HepG2 (cell line): ENCODE data around the gene DCTN1. TPM values are rescaled to one million over a fixed set of nuclear protein-coding genes. Genes with fewer than 3 reads are reported as not detected.
A peak's percentile ranks its signal among the peaks of the same experiment; 100 is the strongest.

Experiments
- ATF1 ChIP-seq: IDR thresholded peaks from 2 replicates; pipeline ENCODE4 v1.6.1; 2016; ENCODE audit warnings: mild to moderate bottlenecking, control low read depth
- BRF2 ChIP-seq: sonication (generic); formaldehyde crosslinking; IDR thresholded peaks from 2 replicates; pipeline ENCODE4 v1.8.1; 2022; ENCODE audit warnings: mild to moderate bottlenecking, missing genetic modification reagents
- CBX5 ChIP-seq: sonication (generic); formaldehyde crosslinking; IDR thresholded peaks from 2 replicates; pipeline ENCODE4 v1.4.0; 2020; ENCODE audit warnings: missing genetic modification reagents, borderline replicate concordance
- EED ChIP-seq: sonication (generic); formaldehyde crosslinking; IDR thresholded peaks from 2 replicates; pipeline ENCODE4 v1.5.0; 2020; ENCODE audit warnings: mild to moderate bottlenecking, missing genetic modification reagents
- ELF1 ChIP-seq: sonication (generic); formaldehyde crosslinking; IDR thresholded peaks from 2 replicates; pipeline ENCODE4 v1.4.0; 2020; ENCODE audit warnings: missing genetic modification reagents
- GLMP ChIP-seq: sonication (generic); formaldehyde crosslinking; IDR thresholded peaks from 2 replicates; pipeline ENCODE4 v1.9.0; 2021; ENCODE audit warnings: missing genetic modification reagents, mild to moderate bottlenecking, borderline replicate concordance
- GRHL1 ChIP-seq: sonication (generic); formaldehyde crosslinking; conservative IDR thresholded peaks from 2 replicates; pipeline ENCODE4 v1.8.0; 2022; ENCODE audit warnings: missing genetic modification reagents
- HBP1 ChIP-seq: IDR thresholded peaks from 2 replicates; pipeline ENCODE4 v1.6.1; 2016; ENCODE audit warnings: low read depth, control low read depth
- KAT2B ChIP-seq: fragments of 150-350 bp; IDR thresholded peaks from 2 replicates; pipeline ENCODE4 v1.6.1; 2014; ENCODE audit warnings: low read depth, low read length, borderline replicate concordance
- KDM5A ChIP-seq: fragments of 200-600 bp; sonication (generic); IDR thresholded peaks from 2 replicates; pipeline ENCODE4 v1.7.0; 2018; ENCODE audit warnings: antibody characterized with exemption, mild to moderate bottlenecking, low read length, borderline replicate concordance
- NR1H2 ChIP-seq: sonication (generic); formaldehyde crosslinking; IDR thresholded peaks from 2 replicates; pipeline ENCODE4 v1.8.1; 2022; ENCODE audit warnings: low read depth, missing genetic modification reagents, borderline replicate concordance
- RAD51 ChIP-seq: fragments of 450-650 bp; IDR thresholded peaks from 2 replicates; pipeline ENCODE4 v1.6.1; 2016; ENCODE audit warnings: borderline replicate concordance
- RFXAP ChIP-seq: sonication (generic); formaldehyde crosslinking; IDR thresholded peaks from 2 replicates; pipeline ENCODE4 v1.4.0; 2020; ENCODE audit warnings: missing genetic modification reagents, borderline replicate concordance
- ZBTB20 ChIP-seq: sonication (generic); formaldehyde crosslinking; IDR thresholded peaks from 2 replicates; pipeline ENCODE4 v1.8.1; 2023; ENCODE audit warnings: missing genetic modification reagents, low read depth, mild to moderate bottlenecking, borderline replicate concordance
- ZMYM4 ChIP-seq: sonication (generic); formaldehyde crosslinking; IDR thresholded peaks from 2 replicates; pipeline ENCODE4 v1.8.1; 2023; ENCODE audit warnings: mild to moderate bottlenecking, missing genetic modification reagents
- ZNF530 ChIP-seq: sonication (generic); formaldehyde crosslinking; IDR thresholded peaks from 2 replicates; pipeline ENCODE4 v1.5.0; 2020; ENCODE audit warnings: low read depth, mild to moderate bottlenecking, missing genetic modification reagents
- ZNF563 ChIP-seq: sonication (generic); formaldehyde crosslinking; IDR thresholded peaks from 2 replicates; pipeline ENCODE4 v1.8.0; 2022; ENCODE audit warnings: mild to moderate bottlenecking, moderate library complexity, missing genetic modification reagents
- ZNF691 ChIP-seq: sonication (generic); formaldehyde crosslinking; IDR thresholded peaks from 2 replicates; pipeline ENCODE4 v1.4.0; 2020; ENCODE audit warnings: missing genetic modification reagents, low read depth, mild to moderate bottlenecking, borderline replicate concordance
- ZNF841 ChIP-seq: sonication (generic); formaldehyde crosslinking; IDR thresholded peaks from 2 replicates; pipeline ENCODE4 v1.8.1; 2023; ENCODE audit warnings: missing genetic modification reagents, borderline replicate concordance
- polyA plus RNA-seq, 8 experiments: library from polyadenylated mRNA; depleted of rRNA in 3 of 8; stranded (reverse) in 7 of 8; unstranded in 1 of 8; fragments of >200 nt; fragmentation: Illumina TruSeq in 4 of 8; extraction: Trizol in 4 of 8; gene quantifications; 2 replicates each; pipeline versions ENCODE4 v1.2.1 to v1.2.3, GENCODE V29; 2011 to 2016; ENCODE audit warnings: low read depth in 4 of 8, missing spikeins in 1 of 8, mixed read lengths in 1 of 8; ENCODE audit not compliant: insufficient read depth in 1 of 8
- total RNA-seq, 5 experiments: library from RNA; depleted of rRNA; stranded (reverse); fragments of >200 nt; fragmentation: Illumina TruSeq; extraction: Trizol; gene quantifications; 2 replicates each; pipeline ENCODE4 v1.2.3, GENCODE V29; 2016; ENCODE audit warnings: low read depth in 1 of 5
- TF ChIP-seq, protein P1 (sequence below): sonication (generic); formaldehyde crosslinking; IDR thresholded peaks from 2 replicates; pipeline ENCODE4 v1.5.0; 2020; ENCODE audit warnings: mild to moderate bottlenecking, missing genetic modification reagents, borderline replicate concordance

The DCTN1 gene
- total and polyA plus RNA-seq, 2 of the 13 experiments (the other 11 are each of a cell fraction or from before 2014, with no cell fraction given), result 73.2 to 122 TPM

DNA sequence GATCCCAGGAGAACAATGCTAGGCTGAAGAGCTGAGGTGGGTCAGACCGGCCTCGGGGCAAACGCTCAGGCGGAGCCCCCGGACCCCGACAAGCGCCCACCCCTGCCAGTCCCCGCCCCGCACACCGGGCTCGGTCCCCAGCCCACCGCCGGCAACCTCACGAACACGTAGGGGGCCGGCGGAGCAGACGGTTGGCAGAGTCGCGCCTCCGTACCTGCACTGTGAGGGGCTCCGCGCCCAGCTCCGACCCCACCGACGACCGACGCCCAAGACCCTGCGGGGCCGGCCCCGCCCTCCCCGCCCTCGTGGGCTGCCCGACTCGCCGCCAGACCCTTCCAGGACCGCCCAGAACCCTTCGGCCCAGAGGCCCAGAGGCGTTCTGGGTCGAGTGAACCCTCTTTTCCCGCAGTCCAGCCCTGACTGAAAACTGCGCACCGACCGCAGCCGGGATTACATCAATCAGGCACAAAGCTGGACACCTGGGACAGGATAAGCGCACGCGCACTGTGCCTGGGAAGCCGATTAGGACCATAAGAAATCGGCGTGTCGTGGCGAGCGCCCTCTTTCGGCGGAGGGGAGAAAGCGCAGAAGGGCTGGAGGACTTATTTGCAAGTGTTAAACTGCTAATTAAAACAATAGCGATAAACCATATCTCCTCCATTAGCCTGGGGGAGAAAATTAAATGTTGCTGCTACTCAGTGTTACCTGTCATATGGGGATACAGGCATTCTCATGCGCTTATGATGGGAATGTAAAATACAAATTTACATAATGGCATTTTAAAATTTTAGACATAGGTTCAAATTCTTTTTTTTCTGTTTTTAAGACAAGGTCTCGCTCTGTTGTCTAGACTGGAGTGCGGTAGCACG, 11.7 kb upstream of the DCTN1 start (continued):
- TF ChIP-seq ZNF563 (CRISPR knock-in tag) (no peak), KDM5A (peak; percentile 93), RFXAP (CRISPR knock-in tag) (no peak; the same call in 1 of the 2 replicates), ATF1 (no peak), ZNF691 (CRISPR knock-in tag) (no peak), GRHL1 (CRISPR knock-in tag) (no peak), HBP1 (CRISPR knock-in tag) (peak; percentile 47; the same call in 1 of the 2 replicates), RAD51 (no peak), EED (CRISPR knock-in tag) (no peak), BRF2 (peak; percentile 76; the same call in 1 of the 2 replicates), GLMP (CRISPR knock-in tag) (no peak), ZNF530 (CRISPR knock-in tag) (no peak), CBX5 (CRISPR knock-in tag) (peak; percentile 19; the same call in 1 of the 2 replicates), KAT2B (no peak), ZNF841 (CRISPR knock-in tag) (no peak), ZBTB20 (CRISPR knock-in tag) (no peak), ELF1 (CRISPR knock-in tag) (peak; percentile 60; the same call in 1 of the 2 replicates), ZMYM4 (peak; percentile 82), NR1H2 (0 out of 2 replicates have a peak, but pooled peaks have one; percentile 44)
- TF ChIP-seq, protein P1, sequence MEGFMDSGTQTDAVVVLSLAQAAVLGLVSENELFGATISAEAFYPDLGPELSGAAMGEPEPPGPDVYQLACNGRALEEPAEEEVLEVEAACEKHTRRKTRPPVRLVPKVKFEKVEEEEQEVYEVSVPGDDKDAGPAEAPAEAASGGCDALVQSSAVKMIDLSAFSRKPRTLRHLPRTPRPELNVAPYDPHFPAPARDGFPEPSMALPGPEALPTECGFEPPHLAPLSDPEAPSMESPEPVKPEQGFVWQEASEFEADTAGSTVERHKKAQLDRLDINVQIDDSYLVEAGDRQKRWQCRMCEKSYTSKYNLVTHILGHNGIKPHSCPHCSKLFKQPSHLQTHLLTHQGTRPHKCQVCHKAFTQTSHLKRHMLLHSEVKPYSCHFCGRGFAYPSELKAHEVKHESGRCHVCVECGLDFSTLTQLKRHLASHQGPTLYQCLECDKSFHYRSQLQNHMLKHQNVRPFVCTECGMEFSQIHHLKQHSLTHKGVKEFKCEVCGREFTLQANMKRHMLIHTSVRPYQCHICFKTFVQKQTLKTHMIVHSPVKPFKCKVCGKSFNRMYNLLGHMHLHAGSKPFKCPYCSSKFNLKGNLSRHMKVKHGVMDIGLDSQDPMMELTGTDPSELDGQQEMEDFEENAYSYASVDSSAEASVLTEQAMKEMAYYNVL (CRISPR knock-in tag), result peak; percentile 42; the same call in 1 of the 2 replicates
